Measurements from ENCODE around the gene TMED6. TPM values are rescaled to one million over a fixed set of nuclear protein-coding genes. Genes with fewer than 3 reads are reported as not detected.
A peak's percentile ranks its signal among the peaks of the same experiment; 100 is the strongest.

The TMED6 gene
- polyA plus RNA-seq, 1 donor from 2014 or later, result not detected

- H3K9me3 Mint-ChIP-seq, result no peaks in the 10 kb centered on the region
- peak within 1 kb of the TSS; percentile 95 to 99 (median 98) for H3K4me3 Mint-ChIP-seq
- H3K36me3 Mint-ChIP-seq, result peaks cover 8% of the 10 kb centered on the region
- H3K27me3 Mint-ChIP-seq, result no peaks in the 10 kb centered on the region
- H3K4me1 Mint-ChIP-seq, result peaks cover 24 to 35% (median 30%) of the 10 kb centered on the region in 3 donors
- peak within 1 kb of the TSS; percentile 79 to 97 (median 86) for H3K27ac Mint-ChIP-seq
Observed at GRCh38 chr16:69339289-69340094, 12.1 kb downstream of the TMED6 start, which contains the start of the genes COG8 and NIP7. Gene COG8 (minus strand): TSS chr16:69339564. CDS start chr16:69339552, 12 bp downstream. Gene NIP7 (plus strand): TSS chr16:69339772. CDS start chr16:69339830, 58 bp downstream.

- H3K4me3 Mint-ChIP-seq, result peak overlapping the region; percentile 95 to 99 (median 98)
- peak overlapping the region; percentile 79 to 97 (median 86) for H3K27ac Mint-ChIP-seq
- no peaks in the 10 kb centered on the region for H3K9me3 Mint-ChIP-seq
- peaks cover 8% of the 10 kb centered on the region for H3K36me3 Mint-ChIP-seq
- peaks cover 25 to 35% (median 31%) of the 10 kb centered on the region in 3 donors for H3K4me1 Mint-ChIP-seq
- H3K27me3 Mint-ChIP-seq, result no peaks in the 10 kb centered on the region
Observed at GRCh38 chr16:69338557-69339288, 12.9 kb downstream of the TMED6 start.

- no peaks in the 10 kb centered on the region for H3K9me3 Mint-ChIP-seq
- H3K27me3 Mint-ChIP-seq, result no peaks in the 10 kb centered on the region
- peaks cover 6% of the 10 kb centered on the region for H3K36me3 Mint-ChIP-seq
- H3K27ac Mint-ChIP-seq, result peak overlapping the region in 1 of 3 donors; percentile 69
- peak overlapping the region in 1 of 4 donors; percentile 80 for H3K4me3 Mint-ChIP-seq
- peaks cover 22 to 30% (median 25%) of the 10 kb centered on the region in 3 donors for H3K4me1 Mint-ChIP-seq
Observed at GRCh38 chr16:69334696-69335095, 16.9 kb downstream of the TMED6 start.

- Mint-ChIP-seq H3K4me1 (peaks cover 14 to 36% (median 26%) of the 10 kb centered on the region in 3 donors), H3K27me3 (no peaks in the 10 kb centered on the region), H3K27ac (peak within 1 kb of the TSS; percentile 63 to 69 (median 68)), H3K4me3 (peak within 1 kb of the TSS; percentile 79 to 91 (median 86)), H3K36me3 (no peaks in the 10 kb centered on the region), H3K9me3 (no peaks in the 10 kb centered on the region)
Observed at GRCh38 chr16:69330286-69331109, 21.1 kb downstream of the TMED6 start, which contains the start of gene PDF. Gene PDF (minus strand): TSS chr16:69330588. CDS start chr16:69330570, 18 bp downstream.

GRCh38 chr16:69329369-69330285 is 22.0 kb downstream of the TMED6 start:
- H3K36me3 Mint-ChIP-seq, result no peaks in the 10 kb centered on the region
- no peaks in the 10 kb centered on the region for H3K9me3 Mint-ChIP-seq
- H3K27ac Mint-ChIP-seq, result peak overlapping the region in 2 of 3 donors; percentile 63 to 64
- peak overlapping the region; percentile 72 to 91 (median 80) for H3K4me3 Mint-ChIP-seq
- no peaks in the 10 kb centered on the region for H3K27me3 Mint-ChIP-seq
- peaks cover 14 to 36% (median 26%) of the 10 kb centered on the region in 3 donors for H3K4me1 Mint-ChIP-seq

- H3K36me3 Mint-ChIP-seq, result no peaks in the 10 kb centered on the region
- H3K4me1 Mint-ChIP-seq, result peaks cover 12 to 34% (median 26%) of the 10 kb centered on the region in 3 donors
- no peaks in the 10 kb centered on the region for H3K9me3 Mint-ChIP-seq
Observed at GRCh38 chr16:69328854-69329316, 22.7 kb downstream of the TMED6 start.

GRCh38 chr16:69327585-69328310 is 23.8 kb downstream of the TMED6 start:
- Mint-ChIP-seq H3K27ac (peak overlapping the region in 2 of 3 donors; percentile 16 to 64), H3K4me1 (peaks cover 12 to 30% (median 25%) of the 10 kb centered on the region in 3 donors), H3K9me3 (no peaks in the 10 kb centered on the region), H3K4me3 (peak overlapping the region; percentile 16 to 78 (median 64)), H3K36me3 (no peaks in the 10 kb centered on the region), H3K27me3 (no peaks in the 10 kb centered on the region)

More at GRCh38 chr16:69328854-69329316, 22.7 kb downstream of the TMED6 start:
- peak overlapping the region in 2 of 3 donors; percentile 63 to 64 for H3K27ac Mint-ChIP-seq
- H3K27me3 Mint-ChIP-seq, result no peaks in the 10 kb centered on the region
- H3K4me3 Mint-ChIP-seq, result peak overlapping the region; percentile 72 to 91 (median 80)

GRCh38 chr16:69326172-69326873 is 25.3 kb downstream of the TMED6 start:
- no peaks in the 10 kb centered on the region for H3K9me3 Mint-ChIP-seq
- no peaks in the 10 kb centered on the region for H3K27me3 Mint-ChIP-seq
- H3K36me3 Mint-ChIP-seq, result no peaks in the 10 kb centered on the region
- peak overlapping the region in 2 of 3 donors; percentile 36 to 73 for H3K27ac Mint-ChIP-seq
- peak overlapping the region in 2 of 4 donors; percentile 54 to 55 for H3K4me3 Mint-ChIP-seq
- peaks cover 15 to 26% (median 20%) of the 10 kb centered on the region in 3 donors for H3K4me1 Mint-ChIP-seq

GRCh38 chr16:69325784-69326171 is 25.8 kb downstream of the TMED6 start:
- Mint-ChIP-seq H3K36me3 (no peaks in the 10 kb centered on the region), H3K4me1 (peaks cover 15 to 26% (median 20%) of the 10 kb centered on the region in 3 donors), H3K27me3 (no peaks in the 10 kb centered on the region), H3K27ac (peak overlapping the region; percentile 36 to 73 (median 67)), H3K4me3 (peak overlapping the region in 2 of 4 donors; percentile 45 to 54), H3K9me3 (no peaks in the 10 kb centered on the region)

- peak overlapping the region in 1 of 3 donors; percentile 14 for H3K27ac Mint-ChIP-seq
- no peaks in the 10 kb centered on the region for H3K36me3 Mint-ChIP-seq
Observed at GRCh38 chr16:69324585-69325253, 26.9 kb downstream of the TMED6 start.

GRCh38 chr16:69324013-69324531 is 27.5 kb downstream of the TMED6 start:
- H3K27me3 Mint-ChIP-seq, result no peaks in the 10 kb centered on the region
- peaks cover 15 to 25% (median 15%) of the 10 kb centered on the region in 3 donors for H3K4me1 Mint-ChIP-seq
- no peak overlapping the region for H3K27ac Mint-ChIP-seq
- H3K36me3 Mint-ChIP-seq, result peaks cover 3% of the 10 kb centered on the region
- no peak overlapping the region for H3K4me3 Mint-ChIP-seq
- no peaks in the 10 kb centered on the region for H3K9me3 Mint-ChIP-seq

More at GRCh38 chr16:69324585-69325253, 26.9 kb downstream of the TMED6 start:
- no peaks in the 10 kb centered on the region for H3K9me3 Mint-ChIP-seq
- H3K4me3 Mint-ChIP-seq, result no peak overlapping the region
- H3K4me1 Mint-ChIP-seq, result peaks cover 15 to 26% (median 20%) of the 10 kb centered on the region in 3 donors
- H3K27me3 Mint-ChIP-seq, result no peaks in the 10 kb centered on the region
